Measurements from ENCODE around the gene INSRR.

Gene INSRR

GRCh38 chr1:156892190-156893047 lies 33.5 kb upstream of the INSRR start:
- Histone ChIP-seq H3K36me3 (ENCODE audit: control insufficient read depth, insufficient read depth, low read length) (no peaks in the 10 kb centered on the region), H3K9me3 (ENCODE audit: control insufficient read depth, insufficient read depth, low read length) (no peaks in the 10 kb centered on the region), H3K9ac (ENCODE audit: low read depth, low read length) (no peak overlapping the region), H3K27me3 (ENCODE audit: control insufficient read depth, insufficient read depth, low read length) (peaks cover 73% of the 10 kb centered on the region), H3K4me1 (ENCODE audit: control insufficient read depth, insufficient read depth, low read length) (peaks cover 6% of the 10 kb centered on the region), H3K4me3 (ENCODE audit: low read depth, low read length) (peak overlapping the region; percentile 59)

GRCh38 chr1:156889802-156890580 lies 31.1 kb upstream of the INSRR start:
- Histone ChIP-seq H3K27me3 (ENCODE audit: control insufficient read depth, insufficient read depth, low read length) (peaks cover 83% of the 10 kb centered on the region), H3K9ac (ENCODE audit: low read depth, low read length) (no peak overlapping the region), H3K4me1 (ENCODE audit: control insufficient read depth, insufficient read depth, low read length) (peaks cover 14% of the 10 kb centered on the region), H3K4me3 (ENCODE audit: low read depth, low read length) (peak overlapping the region; percentile 10), H3K9me3 (ENCODE audit: control insufficient read depth, insufficient read depth, low read length) (no peaks in the 10 kb centered on the region), H3K36me3 (ENCODE audit: control insufficient read depth, insufficient read depth, low read length) (no peaks in the 10 kb centered on the region)

- Histone ChIP-seq H3K4me3 (ENCODE audit: low read depth, low read length) (no peak overlapping the region), H3K9ac (ENCODE audit: low read depth, low read length) (no peak overlapping the region), H3K4me1 (ENCODE audit: control insufficient read depth, insufficient read depth, low read length) (peaks cover 9% of the 10 kb centered on the region), H3K36me3 (ENCODE audit: control insufficient read depth, insufficient read depth, low read length) (no peaks in the 10 kb centered on the region), H3K9me3 (ENCODE audit: control insufficient read depth, insufficient read depth, low read length) (no peaks in the 10 kb centered on the region), H3K27me3 (ENCODE audit: control insufficient read depth, insufficient read depth, low read length) (peaks cover 80% of the 10 kb centered on the region)
Observed at GRCh38 chr1:156887734-156888133, 28.8 kb upstream of the INSRR start.

- Histone ChIP-seq H3K36me3 (ENCODE audit: control insufficient read depth, insufficient read depth, low read length) (no peaks in the 10 kb centered on the region), H3K9me3 (ENCODE audit: control insufficient read depth, insufficient read depth, low read length) (no peaks in the 10 kb centered on the region), H3K4me3 (ENCODE audit: low read depth, low read length) (no peak overlapping the region), H3K9ac (ENCODE audit: low read depth, low read length) (no peak overlapping the region), H3K27me3 (ENCODE audit: control insufficient read depth, insufficient read depth, low read length) (peaks cover 80% of the 10 kb centered on the region), H3K4me1 (ENCODE audit: control insufficient read depth, insufficient read depth, low read length) (peaks cover 9% of the 10 kb centered on the region)
Observed at GRCh38 chr1:156887317-156887716, 28.4 kb upstream of the INSRR start.

GRCh38 chr1:156886583-156887281 lies 27.8 kb upstream of the INSRR start:
- H3K36me3 ChIP-seq (ENCODE audit: control insufficient read depth, insufficient read depth, low read length): no peaks in the 10 kb centered on the region
- peak overlapping the region; percentile 18 for H3K4me3 ChIP-seq (ENCODE audit: low read depth, low read length)
- peaks cover 75% of the 10 kb centered on the region for H3K27me3 ChIP-seq (ENCODE audit: control insufficient read depth, insufficient read depth, low read length)
- no peaks in the 10 kb centered on the region for H3K9me3 ChIP-seq (ENCODE audit: control insufficient read depth, insufficient read depth, low read length)
- H3K4me1 ChIP-seq (ENCODE audit: control insufficient read depth, insufficient read depth, low read length): peaks cover 9% of the 10 kb centered on the region
- H3K9ac ChIP-seq (ENCODE audit: low read depth, low read length): no peak overlapping the region

- Histone ChIP-seq H3K4me3 (ENCODE audit: low read depth, low read length) (no peak overlapping the region), H3K36me3 (ENCODE audit: control insufficient read depth, insufficient read depth, low read length) (no peaks in the 10 kb centered on the region), H3K9ac (ENCODE audit: low read depth, low read length) (no peak overlapping the region), H3K9me3 (ENCODE audit: control insufficient read depth, insufficient read depth, low read length) (no peaks in the 10 kb centered on the region), H3K4me1 (ENCODE audit: control insufficient read depth, insufficient read depth, low read length) (peaks cover 9% of the 10 kb centered on the region), H3K27me3 (ENCODE audit: control insufficient read depth, insufficient read depth, low read length) (peaks cover 67% of the 10 kb centered on the region)
Observed at GRCh38 chr1:156885880-156886355, 27.0 kb upstream of the INSRR start.

GRCh38 chr1:156885314-156885713 lies 26.4 kb upstream of the INSRR start:
- peaks cover 8% of the 10 kb centered on the region for H3K4me1 ChIP-seq (ENCODE audit: control insufficient read depth, insufficient read depth, low read length)
- H3K9me3 ChIP-seq (ENCODE audit: control insufficient read depth, insufficient read depth, low read length): no peaks in the 10 kb centered on the region
- H3K4me3 ChIP-seq (ENCODE audit: low read depth, low read length): no peak overlapping the region
- no peaks in the 10 kb centered on the region for H3K36me3 ChIP-seq (ENCODE audit: control insufficient read depth, insufficient read depth, low read length)
- H3K27me3 ChIP-seq (ENCODE audit: control insufficient read depth, insufficient read depth, low read length): peaks cover 61% of the 10 kb centered on the region
- H3K9ac ChIP-seq (ENCODE audit: low read depth, low read length): no peak overlapping the region

GRCh38 chr1:156884560-156885184 lies 25.8 kb upstream of the INSRR start:
- H3K36me3 ChIP-seq (ENCODE audit: control insufficient read depth, insufficient read depth, low read length): no peaks in the 10 kb centered on the region
- H3K9ac ChIP-seq (ENCODE audit: low read depth, low read length): peak overlapping the region; percentile 5
- no peaks in the 10 kb centered on the region for H3K9me3 ChIP-seq (ENCODE audit: control insufficient read depth, insufficient read depth, low read length)
- peaks cover 58% of the 10 kb centered on the region for H3K27me3 ChIP-seq (ENCODE audit: control insufficient read depth, insufficient read depth, low read length)
- no peak overlapping the region for H3K4me3 ChIP-seq (ENCODE audit: low read depth, low read length)
- peaks cover 7% of the 10 kb centered on the region for H3K4me1 ChIP-seq (ENCODE audit: control insufficient read depth, insufficient read depth, low read length)

- no peak overlapping the region for H3K9ac ChIP-seq (ENCODE audit: low read depth, low read length)
- H3K27me3 ChIP-seq (ENCODE audit: control insufficient read depth, insufficient read depth, low read length): peaks cover 55% of the 10 kb centered on the region
- H3K4me3 ChIP-seq (ENCODE audit: low read depth, low read length): no peak overlapping the region
- H3K36me3 ChIP-seq (ENCODE audit: control insufficient read depth, insufficient read depth, low read length): no peaks in the 10 kb centered on the region
- H3K9me3 ChIP-seq (ENCODE audit: control insufficient read depth, insufficient read depth, low read length): no peaks in the 10 kb centered on the region
- H3K4me1 ChIP-seq (ENCODE audit: control insufficient read depth, insufficient read depth, low read length): peaks cover 7% of the 10 kb centered on the region
Observed at GRCh38 chr1:156883919-156884318, 25.0 kb upstream of the INSRR start.

- H3K4me3 ChIP-seq (ENCODE audit: low read depth, low read length): no peak overlapping the region
- peaks cover 60% of the 10 kb centered on the region for H3K27me3 ChIP-seq (ENCODE audit: control insufficient read depth, insufficient read depth, low read length)
- H3K9ac ChIP-seq (ENCODE audit: low read depth, low read length): no peak overlapping the region
- no peaks in the 10 kb centered on the region for H3K36me3 ChIP-seq (ENCODE audit: control insufficient read depth, insufficient read depth, low read length)
- no peaks in the 10 kb centered on the region for H3K9me3 ChIP-seq (ENCODE audit: control insufficient read depth, insufficient read depth, low read length)
- H3K4me1 ChIP-seq (ENCODE audit: control insufficient read depth, insufficient read depth, low read length): peaks cover 7% of the 10 kb centered on the region
Observed at GRCh38 chr1:156882543-156882942, 23.6 kb upstream of the INSRR start.

- Histone ChIP-seq H3K36me3 (ENCODE audit: control insufficient read depth, insufficient read depth, low read length) (no peaks in the 10 kb centered on the region), H3K4me3 (ENCODE audit: low read depth, low read length) (no peak overlapping the region), H3K4me1 (ENCODE audit: control insufficient read depth, insufficient read depth, low read length) (peaks cover 5% of the 10 kb centered on the region), H3K27me3 (ENCODE audit: control insufficient read depth, insufficient read depth, low read length) (peaks cover 65% of the 10 kb centered on the region), H3K9me3 (ENCODE audit: control insufficient read depth, insufficient read depth, low read length) (no peaks in the 10 kb centered on the region), H3K9ac (ENCODE audit: low read depth, low read length) (no peak overlapping the region)
Observed at GRCh38 chr1:156881663-156882062, 22.7 kb upstream of the INSRR start.

Data from iPS-15b (cell line).